ENCODE measurements around the gene CT45A8. TPM values are rescaled to one million over a fixed set of nuclear protein-coding genes. Genes with fewer than 3 reads are reported as not detected.
"Not testable (repeated sequence)": the region's sequence is repeated elsewhere in the genome, so short reads cannot be mapped to it uniquely, and the experiment has no call there.

Gene CT45A8
- polyA plus RNA-seq, 1 of the 3 experiments (the other 2 are of a cell fraction) = not detected

- H3K27me3 ChIP-seq (ENCODE audit: insufficient read depth); H4K20me1 ChIP-seq (ENCODE audit: insufficient read depth); H3K9ac ChIP-seq; H3K27ac ChIP-seq (ENCODE audit: low read depth in 2 of 2, low read length in 1 of 2); H3K4me2 ChIP-seq; H3K79me2 ChIP-seq (ENCODE audit: insufficient read depth); H2AFZ ChIP-seq (ENCODE audit: low read depth); H3K36me3 ChIP-seq (replicated peaks in 1 of 2; ENCODE audit: control insufficient read depth in 1 of 2, insufficient read depth in 2 of 2, low read length in 1 of 2); POLR2A ChIA-PET; H3K9me3 ChIP-seq; H3F3A ChIP-seq (replicated peaks; ENCODE audit: insufficient read depth); H3K4me1 ChIP-seq (ENCODE audit: control insufficient read depth in 1 of 2, insufficient read depth in 2 of 2, low read depth in 1 of 2, low read length in 1 of 2); DNase-seq; CTCF ChIA-PET; H3K4me3 ChIP-seq (ENCODE audit: low read depth in 2 of 2, low read length in 1 of 2); H3K9me2 ChIP-seq: not testable (repeated sequence)
- WGBS (ENCODE audit: low lambda C conversion rate) = no CpG with 5 or more reads among the region's 16 CpGs
Measured at GRCh38 chrX:135802687-135803086, 51.7 kb downstream of the CT45A8 start, which contains the start of gene CT45A6. Gene CT45A6 (minus strand): TSS chrX:135802787. CDS start chrX:135798993, 3,794 bp downstream.

Other genes with a start within 250 kb of the CT45A8 start
- gene CT45A1, start 140.9 kb downstream of the CT45A8 start, polyA plus RNA-seq (2012; rRNA removed) = not detected in 2 replicates
- gene CT45A3, start 86.3 kb downstream of the CT45A8 start, polyA plus RNA-seq (2012; rRNA removed) = not detected in 2 replicates
- not detected in 2 replicates for gene CT45A5, start 69.0 kb downstream of the CT45A8 start, polyA plus RNA-seq (2012; rRNA removed)
- gene CT45A6, start 51.8 kb downstream of the CT45A8 start, polyA plus RNA-seq (2012; rRNA removed) = not detected in 2 replicates
- gene CT45A2, start 34.5 kb downstream of the CT45A8 start, polyA plus RNA-seq (2012; rRNA removed) = not detected in 2 replicates
- gene CT45A7, start 17.3 kb downstream of the CT45A8 start, polyA plus RNA-seq (2012; rRNA removed) = not detected in 2 replicates
- not detected in 2 replicates for gene CT45A9, start 17.3 kb upstream of the CT45A8 start, polyA plus RNA-seq (2012; rRNA removed)
- gene CT45A10, start 38.9 kb upstream of the CT45A8 start, polyA plus RNA-seq (2012; rRNA removed) = not detected in 2 replicates
- gene SAGE1, start 39.2 kb upstream of the CT45A8 start, polyA plus RNA-seq (2012; rRNA removed) = not detected in 2 replicates
- 7.3 and 8.7 TPM in 2 replicates for gene MMGT1, start 119.5 kb upstream of the CT45A8 start, polyA plus RNA-seq (2012; rRNA removed)
- gene SLC9A6, start 130.9 kb upstream of the CT45A8 start, polyA plus RNA-seq (2012; rRNA removed) = 5.0 and 6.7 TPM in 2 replicates